Measurements from ENCODE around the gene FAM241A. TPM values are rescaled to one million over a fixed set of nuclear protein-coding genes. Genes with fewer than 3 reads are reported as not detected.

The FAM241A gene
- 1 to 10 TPM; 4.0 to 5.6 (median 4.6) TPM for total RNA-seq

- TF ChIP-seq POLR2A (IDR thresholded peaks at IDR 0.05) (peak in 1 of 2 donors; percentile 7), CTCF (IDR thresholded peaks at IDR 0.05) (no peak)
- H3K4me3 ChIP-seq (ENCODE audit: low read depth, poor library complexity, severe bottlenecking): peak within 1 kb of the TSS; percentile 63
- intact Hi-C loops (cut with DNase I; ENCODE audit: low total_unique reads): no loop called here
- peak; percentile 71 to 96 for DNase-seq (ENCODE audit: low spot score in 2 of 2)
- WGBS, 2 donors: 0% methylated on average over 2 to 49 of the region's 70 CpGs
These were observed at the start of gene FAM241A for GRCh38 chr4:112145326-112145789. Gene FAM241A (plus strand): TSS chr4:112145454. CDS start chr4:112145581, 127 bp downstream.

GRCh38 chr4:112098841-112099530 lies 46.3 kb upstream of the FAM241A start:
- 73 to 84% methylated on average over 4 of the region's 4 CpGs for WGBS, 2 donors
- intact Hi-C loops (cut with DNase I; ENCODE audit: low total_unique reads): loop anchor here (5.0 kb wide), 1 partner anchor 138 kb away; no protein-coding TSS in a partner anchor

GRCh38 chr4:112099701-112100297 lies 45.5 kb upstream of the FAM241A start:
- TF ChIP-seq POLR2A (IDR thresholded peaks at IDR 0.05): no peak
- no peak for TF ChIP-seq CTCF (IDR thresholded peaks at IDR 0.05)
- H3K4me3 ChIP-seq (ENCODE audit: low read depth, poor library complexity, severe bottlenecking): no peak overlapping the region
- intact Hi-C loops (cut with DNase I; ENCODE audit: low total_unique reads): loop anchor here (5.0 kb wide), 1 partner anchor 138 kb away; no protein-coding TSS in a partner anchor
- DNase-seq (ENCODE audit: low spot score in 2 of 2): no peak
- WGBS, 2 donors: 14 to 17% methylated on average over 5 of the region's 5 CpGs

More at GRCh38 chr4:112098841-112099530, 46.3 kb upstream of the FAM241A start:
- H3K4me3 ChIP-seq (ENCODE audit: low read depth, poor library complexity, severe bottlenecking): no peak overlapping the region
- TF ChIP-seq CTCF (IDR thresholded peaks at IDR 0.05) (no peak), POLR2A (IDR thresholded peaks at IDR 0.05) (no peak)
- no peak for DNase-seq (ENCODE audit: low spot score in 2 of 2)

- intact Hi-C loops (cut with DNase I; ENCODE audit: low total_unique reads): no loop called here
- TF ChIP-seq POLR2A (IDR thresholded peaks at IDR 0.05) (no peak), CTCF (IDR thresholded peaks at IDR 0.05) (no peak)
- H3K4me3 ChIP-seq (ENCODE audit: low read depth, poor library complexity, severe bottlenecking): no peak overlapping the region
- WGBS, 2 donors: 48 to 56% methylated on average over 6 of the region's 6 CpGs
- DNase-seq (ENCODE audit: low spot score in 2 of 2): no peak
These were observed 42.3 kb upstream of the FAM241A start for GRCh38 chr4:112102875-112103370.

GRCh38 chr4:112105201-112105969 lies 39.9 kb upstream of the FAM241A start:
- H3K4me3 ChIP-seq (ENCODE audit: low read depth, poor library complexity, severe bottlenecking): no peak overlapping the region
- TF ChIP-seq CTCF (IDR thresholded peaks at IDR 0.05) (no peak), POLR2A (IDR thresholded peaks at IDR 0.05) (no peak)
- 69 to 75% methylated on average over 2 of the region's 2 CpGs for WGBS, 2 donors
- intact Hi-C loops (cut with DNase I; ENCODE audit: low total_unique reads): no loop called here
- DNase-seq (ENCODE audit: low spot score in 2 of 2): no peak

Measured in lower leg skin (tissue), 4 donors.